HepG2 (cell line): ENCODE data around the gene CYTH2. TPM values are rescaled to one million over a fixed set of nuclear protein-coding genes. Genes with fewer than 3 reads are reported as not detected.

Experiments
- HNRNPL ChIP-seq: fragments of 200-400 bp; formaldehyde crosslinking; IDR thresholded peaks from 2 replicates; pipeline ENCODE4 v1.6.1; 2017; ENCODE audit warnings: mild to moderate bottlenecking, low read depth, low read length
- MAFG ChIP-seq: sonication (generic); formaldehyde crosslinking; IDR thresholded peaks from 2 replicates; pipeline ENCODE4 v1.5.1; 2020; ENCODE audit warnings: mild to moderate bottlenecking, missing genetic modification reagents
- POLR2G ChIP-seq: fragments of 200-400 bp; formaldehyde crosslinking; IDR thresholded peaks from 2 replicates; pipeline ENCODE4 v1.6.1; 2018; ENCODE audit warnings: mild to moderate bottlenecking, low read depth, low read length, moderate library complexity
- PTBP1 ChIP-seq: fragments of 200-400 bp; formaldehyde crosslinking; IDR thresholded peaks from 2 replicates; pipeline ENCODE4 v1.6.1; 2018; ENCODE audit warnings: low read length, low read depth; ENCODE audit not compliant: poor library complexity, severe bottlenecking
- REXO4 ChIP-seq: sonication (generic); formaldehyde crosslinking; IDR thresholded peaks from 2 replicates; pipeline ENCODE4 v1.8.0; 2022; ENCODE audit warnings: missing genetic modification reagents, mild to moderate bottlenecking, borderline replicate concordance
- ZBTB26 ChIP-seq: IDR thresholded peaks from 2 replicates; pipeline ENCODE4 v1.6.1; 2016; ENCODE audit warnings: missing compliant biosample characterization, missing genetic modification reagents, borderline replicate concordance
- ZBTB3 ChIP-seq: sonication (generic); formaldehyde crosslinking; IDR thresholded peaks from 2 replicates; pipeline ENCODE4 v1.4.0; 2020; ENCODE audit warnings: low read depth, mild to moderate bottlenecking, moderate library complexity, missing genetic modification reagents, borderline replicate concordance
- ZNF510 ChIP-seq: sonication (generic); formaldehyde crosslinking; IDR thresholded peaks from 2 replicates; pipeline ENCODE4 v1.4.0; 2020; ENCODE audit warnings: low read depth, mild to moderate bottlenecking, missing genetic modification reagents
- polyA plus RNA-seq, 8 experiments: library from polyadenylated mRNA; depleted of rRNA in 3 of 8; stranded (reverse) in 7 of 8; unstranded in 1 of 8; fragments of >200 nt; fragmentation: Illumina TruSeq in 4 of 8; extraction: Trizol in 4 of 8; gene quantifications; 2 replicates each; pipeline versions ENCODE4 v1.2.1 to v1.2.3, GENCODE V29; 2011 to 2016; ENCODE audit warnings: low read depth in 4 of 8, missing spikeins in 1 of 8, mixed read lengths in 1 of 8; ENCODE audit not compliant: insufficient read depth in 1 of 8
- total RNA-seq, 5 experiments: library from RNA; depleted of rRNA; stranded (reverse); fragments of >200 nt; fragmentation: Illumina TruSeq; extraction: Trizol; gene quantifications; 2 replicates each; pipeline ENCODE4 v1.2.3, GENCODE V29; 2016; ENCODE audit warnings: low read depth in 1 of 5
- TF ChIP-seq, protein P1 (sequence below): sonication (generic); formaldehyde crosslinking; IDR thresholded peaks from 2 replicates; pipeline ENCODE4 v1.4.0; 2020; ENCODE audit warnings: missing genetic modification reagents
- TF ChIP-seq, protein P2 (sequence below): sonication (generic); formaldehyde crosslinking; IDR thresholded peaks from 2 replicates; pipeline ENCODE4 v1.5.0; 2020; ENCODE audit warnings: missing genetic modification reagents
- TF ChIP-seq, protein P3 (sequence below): sonication (generic); formaldehyde crosslinking; IDR thresholded peaks from 2 replicates; pipeline ENCODE4 v1.4.0; 2020; ENCODE audit warnings: mild to moderate bottlenecking, missing genetic modification reagents

CYTH2 gene
- total and polyA plus RNA-seq, 2 of the 13 experiments (the other 11 are each of a cell fraction or from before 2014, with no cell fraction given), result 16.5 to 39.3 TPM

DNA sequence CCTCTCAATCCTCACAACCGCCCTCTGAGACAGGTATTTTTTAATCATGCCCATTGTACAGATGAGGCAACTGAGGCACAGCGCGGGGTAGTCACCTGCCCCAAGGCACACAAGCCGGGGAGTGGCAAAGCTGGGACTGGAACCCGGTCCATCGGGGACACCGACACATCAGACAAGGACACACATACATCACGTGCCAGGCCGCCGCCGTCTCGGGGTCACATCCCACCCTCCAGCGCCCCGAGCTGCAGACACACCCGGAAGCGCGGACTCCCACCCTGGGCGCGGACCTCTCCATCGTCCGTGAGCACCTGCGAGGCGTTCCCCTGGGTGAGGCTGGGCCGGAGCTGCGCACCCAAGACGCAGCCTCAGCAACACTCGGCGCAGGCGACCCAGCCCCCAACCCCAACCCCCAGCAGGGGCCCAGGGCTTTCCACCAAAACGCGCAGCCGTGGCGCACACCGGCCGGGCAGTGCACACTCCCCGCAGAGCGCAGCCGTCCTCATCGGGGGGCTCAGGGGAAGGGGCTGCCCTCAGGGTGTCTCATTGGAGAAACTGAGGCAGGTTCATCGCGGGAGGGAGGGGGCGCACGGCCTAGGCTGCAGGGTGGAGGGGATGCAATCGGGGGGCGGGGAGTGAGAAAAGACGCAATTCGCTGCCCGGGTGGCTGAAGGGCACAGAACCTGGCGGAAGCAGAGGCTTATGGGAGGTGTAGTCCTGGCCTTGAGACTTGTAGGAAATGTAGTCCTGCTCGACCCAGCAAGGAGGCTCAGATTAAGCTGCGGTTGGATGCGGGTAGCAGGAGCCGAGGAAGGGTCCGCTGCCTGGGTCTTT is 44.3 kb downstream of the CYTH2 start (continued):
- TF ChIP-seq, protein P1, sequence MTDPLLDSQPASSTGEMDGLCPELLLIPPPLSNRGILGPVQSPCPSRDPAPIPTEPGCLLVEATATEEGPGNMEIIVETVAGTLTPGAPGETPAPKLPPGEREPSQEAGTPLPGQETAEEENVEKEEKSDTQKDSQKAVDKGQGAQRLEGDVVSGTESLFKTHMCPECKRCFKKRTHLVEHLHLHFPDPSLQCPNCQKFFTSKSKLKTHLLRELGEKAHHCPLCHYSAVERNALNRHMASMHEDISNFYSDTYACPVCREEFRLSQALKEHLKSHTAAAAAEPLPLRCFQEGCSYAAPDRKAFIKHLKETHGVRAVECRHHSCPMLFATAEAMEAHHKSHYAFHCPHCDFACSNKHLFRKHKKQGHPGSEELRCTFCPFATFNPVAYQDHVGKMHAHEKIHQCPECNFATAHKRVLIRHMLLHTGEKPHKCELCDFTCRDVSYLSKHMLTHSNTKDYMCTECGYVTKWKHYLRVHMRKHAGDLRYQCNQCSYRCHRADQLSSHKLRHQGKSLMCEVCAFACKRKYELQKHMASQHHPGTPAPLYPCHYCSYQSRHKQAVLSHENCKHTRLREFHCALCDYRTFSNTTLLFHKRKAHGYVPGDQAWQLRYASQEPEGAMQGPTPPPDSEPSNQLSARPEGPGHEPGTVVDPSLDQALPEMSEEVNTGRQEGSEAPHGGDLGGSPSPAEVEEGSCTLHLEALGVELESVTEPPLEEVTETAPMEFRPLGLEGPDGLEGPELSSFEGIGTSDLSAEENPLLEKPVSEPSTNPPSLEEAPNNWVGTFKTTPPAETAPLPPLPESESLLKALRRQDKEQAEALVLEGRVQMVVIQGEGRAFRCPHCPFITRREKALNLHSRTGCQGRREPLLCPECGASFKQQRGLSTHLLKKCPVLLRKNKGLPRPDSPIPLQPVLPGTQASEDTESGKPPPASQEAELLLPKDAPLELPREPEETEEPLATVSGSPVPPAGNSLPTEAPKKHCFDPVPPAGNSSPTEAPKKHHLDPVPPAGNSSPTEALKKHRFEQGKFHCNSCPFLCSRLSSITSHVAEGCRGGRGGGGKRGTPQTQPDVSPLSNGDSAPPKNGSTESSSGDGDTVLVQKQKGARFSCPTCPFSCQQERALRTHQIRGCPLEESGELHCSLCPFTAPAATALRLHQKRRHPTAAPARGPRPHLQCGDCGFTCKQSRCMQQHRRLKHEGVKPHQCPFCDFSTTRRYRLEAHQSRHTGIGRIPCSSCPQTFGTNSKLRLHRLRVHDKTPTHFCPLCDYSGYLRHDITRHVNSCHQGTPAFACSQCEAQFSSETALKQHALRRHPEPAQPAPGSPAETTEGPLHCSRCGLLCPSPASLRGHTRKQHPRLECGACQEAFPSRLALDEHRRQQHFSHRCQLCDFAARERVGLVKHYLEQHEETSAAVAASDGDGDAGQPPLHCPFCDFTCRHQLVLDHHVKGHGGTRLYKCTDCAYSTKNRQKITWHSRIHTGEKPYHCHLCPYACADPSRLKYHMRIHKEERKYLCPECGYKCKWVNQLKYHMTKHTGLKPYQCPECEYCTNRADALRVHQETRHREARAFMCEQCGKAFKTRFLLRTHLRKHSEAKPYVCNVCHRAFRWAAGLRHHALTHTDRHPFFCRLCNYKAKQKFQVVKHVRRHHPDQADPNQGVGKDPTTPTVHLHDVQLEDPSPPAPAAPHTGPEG, result no peak
- TF ChIP-seq ZNF510 (CRISPR knock-in tag) (no peak), REXO4 (CRISPR knock-in tag) (no peak), ZBTB3 (CRISPR knock-in tag) (no peak), ZBTB26 (CRISPR knock-in tag) (no peak), HNRNPL (no peak), MAFG (CRISPR knock-in tag) (no peak), POLR2G (no peak), PTBP1 (no peak)
- TF ChIP-seq, protein P2, sequence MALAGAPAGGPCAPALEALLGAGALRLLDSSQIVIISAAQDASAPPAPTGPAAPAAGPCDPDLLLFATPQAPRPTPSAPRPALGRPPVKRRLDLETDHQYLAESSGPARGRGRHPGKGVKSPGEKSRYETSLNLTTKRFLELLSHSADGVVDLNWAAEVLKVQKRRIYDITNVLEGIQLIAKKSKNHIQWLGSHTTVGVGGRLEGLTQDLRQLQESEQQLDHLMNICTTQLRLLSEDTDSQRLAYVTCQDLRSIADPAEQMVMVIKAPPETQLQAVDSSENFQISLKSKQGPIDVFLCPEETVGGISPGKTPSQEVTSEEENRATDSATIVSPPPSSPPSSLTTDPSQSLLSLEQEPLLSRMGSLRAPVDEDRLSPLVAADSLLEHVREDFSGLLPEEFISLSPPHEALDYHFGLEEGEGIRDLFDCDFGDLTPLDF (CRISPR knock-in tag), result no peak
- TF ChIP-seq, protein P3, sequence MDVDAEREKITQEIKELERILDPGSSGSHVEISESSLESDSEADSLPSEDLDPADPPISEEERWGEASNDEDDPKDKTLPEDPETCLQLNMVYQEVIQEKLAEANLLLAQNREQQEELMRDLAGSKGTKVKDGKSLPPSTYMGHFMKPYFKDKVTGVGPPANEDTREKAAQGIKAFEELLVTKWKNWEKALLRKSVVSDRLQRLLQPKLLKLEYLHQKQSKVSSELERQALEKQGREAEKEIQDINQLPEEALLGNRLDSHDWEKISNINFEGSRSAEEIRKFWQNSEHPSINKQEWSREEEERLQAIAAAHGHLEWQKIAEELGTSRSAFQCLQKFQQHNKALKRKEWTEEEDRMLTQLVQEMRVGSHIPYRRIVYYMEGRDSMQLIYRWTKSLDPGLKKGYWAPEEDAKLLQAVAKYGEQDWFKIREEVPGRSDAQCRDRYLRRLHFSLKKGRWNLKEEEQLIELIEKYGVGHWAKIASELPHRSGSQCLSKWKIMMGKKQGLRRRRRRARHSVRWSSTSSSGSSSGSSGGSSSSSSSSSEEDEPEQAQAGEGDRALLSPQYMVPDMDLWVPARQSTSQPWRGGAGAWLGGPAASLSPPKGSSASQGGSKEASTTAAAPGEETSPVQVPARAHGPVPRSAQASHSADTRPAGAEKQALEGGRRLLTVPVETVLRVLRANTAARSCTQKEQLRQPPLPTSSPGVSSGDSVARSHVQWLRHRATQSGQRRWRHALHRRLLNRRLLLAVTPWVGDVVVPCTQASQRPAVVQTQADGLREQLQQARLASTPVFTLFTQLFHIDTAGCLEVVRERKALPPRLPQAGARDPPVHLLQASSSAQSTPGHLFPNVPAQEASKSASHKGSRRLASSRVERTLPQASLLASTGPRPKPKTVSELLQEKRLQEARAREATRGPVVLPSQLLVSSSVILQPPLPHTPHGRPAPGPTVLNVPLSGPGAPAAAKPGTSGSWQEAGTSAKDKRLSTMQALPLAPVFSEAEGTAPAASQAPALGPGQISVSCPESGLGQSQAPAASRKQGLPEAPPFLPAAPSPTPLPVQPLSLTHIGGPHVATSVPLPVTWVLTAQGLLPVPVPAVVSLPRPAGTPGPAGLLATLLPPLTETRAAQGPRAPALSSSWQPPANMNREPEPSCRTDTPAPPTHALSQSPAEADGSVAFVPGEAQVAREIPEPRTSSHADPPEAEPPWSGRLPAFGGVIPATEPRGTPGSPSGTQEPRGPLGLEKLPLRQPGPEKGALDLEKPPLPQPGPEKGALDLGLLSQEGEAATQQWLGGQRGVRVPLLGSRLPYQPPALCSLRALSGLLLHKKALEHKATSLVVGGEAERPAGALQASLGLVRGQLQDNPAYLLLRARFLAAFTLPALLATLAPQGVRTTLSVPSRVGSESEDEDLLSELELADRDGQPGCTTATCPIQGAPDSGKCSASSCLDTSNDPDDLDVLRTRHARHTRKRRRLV, result no peak
